ENCODE results near the gene PRXL2A.

PRXL2A gene

GRCh38 chr10:80484243-80484642, 75.9 kb downstream of the PRXL2A start:
- TF ChIP-seq ARNTL (CRISPR knock-in tag; IDR thresholded peaks at IDR 0.05; ENCODE audit: borderline replicate concordance, low read depth) (no peak), ZFP30 (CRISPR knock-in tag; IDR thresholded peaks at IDR 0.05) (no peak), BACH2 (CRISPR knock-in tag; IDR thresholded peaks at IDR 0.05; ENCODE audit: borderline replicate concordance) (no peak), RARB (CRISPR knock-in tag; IDR thresholded peaks at IDR 0.05) (no peak), CSDC2 (CRISPR knock-in tag; IDR thresholded peaks at IDR 0.05) (no peak), ZFP3 (CRISPR knock-in tag; IDR thresholded peaks at IDR 0.05) (no peak), GLIS3 (CRISPR knock-in tag; IDR thresholded peaks at IDR 0.05) (no peak), PPARA (CRISPR knock-in tag; IDR thresholded peaks at IDR 0.05; ENCODE audit: borderline replicate concordance) (no peak), TSHZ2 (CRISPR knock-in tag; IDR thresholded peaks at IDR 0.05) (no peak), OSR1 (CRISPR knock-in tag; IDR thresholded peaks at IDR 0.05) (no peak), PATZ1 (CRISPR knock-in tag; IDR thresholded peaks at IDR 0.05; ENCODE audit: borderline replicate concordance) (no peak), TOX (CRISPR knock-in tag; IDR thresholded peaks at IDR 0.05; ENCODE audit: borderline replicate concordance) (no peak), CSRNP3 (CRISPR knock-in tag; IDR thresholded peaks at IDR 0.05) (no peak), TCF4 (CRISPR knock-in tag; IDR thresholded peaks at IDR 0.05; ENCODE audit: borderline replicate concordance) (no peak), ISL1 (CRISPR knock-in tag; IDR thresholded peaks at IDR 0.05) (no peak), ZNF8 (CRISPR knock-in tag; IDR thresholded peaks at IDR 0.05) (no peak), SNAI2 (CRISPR knock-in tag; IDR thresholded peaks at IDR 0.05) (no peak), CREB5 (CRISPR knock-in tag; IDR thresholded peaks at IDR 0.05; ENCODE audit: low read depth) (no peak), ESRRG (CRISPR knock-in tag; IDR thresholded peaks at IDR 0.05) (no peak), POU6F1 (CRISPR knock-in tag; IDR thresholded peaks at IDR 0.05; ENCODE audit: borderline replicate concordance, low read depth) (no peak)
- ATAC-seq = no peak

- ATAC-seq = no peak
- no peak for TF ChIP-seq BACH2 (CRISPR knock-in tag; IDR thresholded peaks at IDR 0.05; ENCODE audit: borderline replicate concordance)
- no peak for TF ChIP-seq CREB5 (CRISPR knock-in tag; IDR thresholded peaks at IDR 0.05; ENCODE audit: low read depth)
- TF ChIP-seq ZFP3 (CRISPR knock-in tag; IDR thresholded peaks at IDR 0.05) = no peak
- no peak for TF ChIP-seq ESRRG (CRISPR knock-in tag; IDR thresholded peaks at IDR 0.05)
- TF ChIP-seq TSHZ2 (CRISPR knock-in tag; IDR thresholded peaks at IDR 0.05) = no peak
- no peak for TF ChIP-seq ZC3H10 (CRISPR knock-in tag; IDR thresholded peaks at IDR 0.05)
- TF ChIP-seq SNAI2 (CRISPR knock-in tag; IDR thresholded peaks at IDR 0.05) = no peak
- no peak for TF ChIP-seq CSRNP3 (CRISPR knock-in tag; IDR thresholded peaks at IDR 0.05)
- TF ChIP-seq ZNF565 (CRISPR knock-in tag; conservative IDR thresholded peaks at IDR 0.05; ENCODE audit: low read depth) = no peak
- TF ChIP-seq RARB (CRISPR knock-in tag; IDR thresholded peaks at IDR 0.05) = no peak
- TF ChIP-seq ARNTL (CRISPR knock-in tag; IDR thresholded peaks at IDR 0.05; ENCODE audit: borderline replicate concordance, low read depth) = no peak
- TF ChIP-seq GLIS3 (CRISPR knock-in tag; IDR thresholded peaks at IDR 0.05) = no peak
- TF ChIP-seq OSR1 (CRISPR knock-in tag; IDR thresholded peaks at IDR 0.05) = no peak
- no peak for TF ChIP-seq TOX (CRISPR knock-in tag; IDR thresholded peaks at IDR 0.05; ENCODE audit: borderline replicate concordance)
- TF ChIP-seq ISL1 (CRISPR knock-in tag; IDR thresholded peaks at IDR 0.05) = no peak
- TF ChIP-seq CSDC2 (CRISPR knock-in tag; IDR thresholded peaks at IDR 0.05) = no peak
Measured at GRCh38 chr10:80484676-80485075, 76.3 kb downstream of the PRXL2A start.
